Panc1 (cell line): ENCODE measurements around the gene NXPH4.

Experiments used
- POLR2AphosphoS5 ChIP-seq: IDR thresholded peaks from 2 replicates; pipeline ENCODE4 v1.6.1; 2012; ENCODE audit warnings: mild to moderate bottlenecking, low read depth, low read length, moderate library complexity
- TCF7L2 ChIP-seq: IDR thresholded peaks from 2 replicates; pipeline ENCODE4 v1.6.1; 2011; ENCODE audit warnings: mild to moderate bottlenecking, low read depth, low read length, inconsistent platforms
- TF ChIP-seq, protein P1 (sequence below): fragments of 450-650 bp; IDR thresholded peaks from 2 replicates; pipeline ENCODE4 v1.5.1; 2017; ENCODE audit warnings: mild to moderate bottlenecking

DNA sequence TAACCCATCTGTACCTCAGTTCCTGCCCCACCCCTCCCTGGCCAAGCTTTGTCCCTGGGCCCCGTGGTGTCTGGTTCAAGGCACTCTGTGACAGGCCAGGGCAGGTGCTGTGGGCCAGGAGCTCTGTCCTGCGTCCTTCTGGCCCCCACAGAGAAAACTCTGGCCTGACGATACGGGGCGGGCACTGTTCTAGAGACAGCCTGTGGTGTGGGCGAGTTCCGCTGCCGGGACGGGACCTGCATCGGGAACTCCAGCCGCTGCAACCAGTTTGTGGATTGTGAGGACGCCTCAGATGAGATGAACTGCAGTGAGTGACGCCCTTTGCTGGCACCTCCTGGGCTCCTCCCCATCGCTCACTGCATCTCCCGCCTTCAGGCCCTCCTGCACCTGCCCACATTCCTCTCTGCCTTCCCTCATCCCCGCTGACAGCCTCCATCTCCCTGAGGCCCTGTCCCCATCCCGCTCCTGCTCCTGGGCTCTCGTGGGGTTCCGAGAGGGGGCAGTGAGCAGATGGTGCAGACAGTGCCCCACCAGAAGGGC lies 22.8 kb upstream of the NXPH4 start:
- TF ChIP-seq POLR2AphosphoS5 = no peak
- TF ChIP-seq, protein P1, sequence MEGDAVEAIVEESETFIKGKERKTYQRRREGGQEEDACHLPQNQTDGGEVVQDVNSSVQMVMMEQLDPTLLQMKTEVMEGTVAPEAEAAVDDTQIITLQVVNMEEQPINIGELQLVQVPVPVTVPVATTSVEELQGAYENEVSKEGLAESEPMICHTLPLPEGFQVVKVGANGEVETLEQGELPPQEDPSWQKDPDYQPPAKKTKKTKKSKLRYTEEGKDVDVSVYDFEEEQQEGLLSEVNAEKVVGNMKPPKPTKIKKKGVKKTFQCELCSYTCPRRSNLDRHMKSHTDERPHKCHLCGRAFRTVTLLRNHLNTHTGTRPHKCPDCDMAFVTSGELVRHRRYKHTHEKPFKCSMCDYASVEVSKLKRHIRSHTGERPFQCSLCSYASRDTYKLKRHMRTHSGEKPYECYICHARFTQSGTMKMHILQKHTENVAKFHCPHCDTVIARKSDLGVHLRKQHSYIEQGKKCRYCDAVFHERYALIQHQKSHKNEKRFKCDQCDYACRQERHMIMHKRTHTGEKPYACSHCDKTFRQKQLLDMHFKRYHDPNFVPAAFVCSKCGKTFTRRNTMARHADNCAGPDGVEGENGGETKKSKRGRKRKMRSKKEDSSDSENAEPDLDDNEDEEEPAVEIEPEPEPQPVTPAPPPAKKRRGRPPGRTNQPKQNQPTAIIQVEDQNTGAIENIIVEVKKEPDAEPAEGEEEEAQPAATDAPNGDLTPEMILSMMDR = no peak
- no peak for TF ChIP-seq TCF7L2
